ENCODE results near the gene TUBGCP4. TPM values are rescaled to one million over a fixed set of nuclear protein-coding genes. Genes with fewer than 3 reads are reported as not detected.

TUBGCP4 gene
- total RNA-seq, 4 donors from 2014 or later: 10.7 to 23.6 (median 17.6) TPM

DNA sequence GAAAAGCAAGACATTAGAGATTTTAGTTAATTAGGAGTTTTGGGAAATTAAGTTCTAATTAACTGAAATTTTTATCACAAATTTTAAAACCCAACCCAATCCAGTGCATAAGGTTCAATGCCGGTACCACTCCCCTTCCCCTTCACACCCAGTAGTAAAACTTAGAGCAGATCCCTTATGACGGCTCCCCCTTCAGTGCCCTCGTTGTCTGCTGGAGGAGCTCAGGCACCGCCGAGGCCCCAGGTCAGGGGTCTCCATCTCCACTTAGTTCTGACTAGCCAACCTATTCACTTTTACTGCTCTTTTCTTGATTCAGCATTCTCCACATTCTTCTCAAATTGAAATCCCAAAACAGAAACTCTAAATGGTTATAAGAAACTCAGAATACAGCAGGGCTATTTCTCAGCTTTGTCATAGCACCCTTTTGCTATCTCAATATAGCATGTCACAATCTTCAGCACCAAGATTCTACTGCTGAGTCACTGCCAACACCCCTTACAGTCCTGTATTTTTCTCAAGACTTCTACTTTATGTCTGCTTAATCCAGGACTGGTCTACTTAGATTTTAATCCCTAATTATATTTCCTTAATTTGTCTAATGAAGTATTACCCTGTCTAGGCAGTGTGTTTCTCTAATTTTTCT lies 39.8 kb downstream of the TUBGCP4 start:
- Histone ChIP-seq H3K27ac (no peak overlapping the region), H3K36me3 (peaks cover 46 to 73% of the 10 kb centered on the region in 2 donors), H3K4me3 (replicated peaks in 1 of 3) (no peak overlapping the region), H3K27me3 (no peaks in the 10 kb centered on the region), H3K9me3 (no peaks in the 10 kb centered on the region), H3K4me1 (no peaks in the 10 kb centered on the region)
- no peak for DNase-seq
- 90 to 95% methylated on average over 5 of the region's 5 CpGs for WGBS, 2 donors
- intact Hi-C loops (cut with DNase I): no loop called here
- no peak for TF ChIP-seq POLR2A (IDR thresholded peaks at IDR 0.05)
- TF ChIP-seq, protein P1, sequence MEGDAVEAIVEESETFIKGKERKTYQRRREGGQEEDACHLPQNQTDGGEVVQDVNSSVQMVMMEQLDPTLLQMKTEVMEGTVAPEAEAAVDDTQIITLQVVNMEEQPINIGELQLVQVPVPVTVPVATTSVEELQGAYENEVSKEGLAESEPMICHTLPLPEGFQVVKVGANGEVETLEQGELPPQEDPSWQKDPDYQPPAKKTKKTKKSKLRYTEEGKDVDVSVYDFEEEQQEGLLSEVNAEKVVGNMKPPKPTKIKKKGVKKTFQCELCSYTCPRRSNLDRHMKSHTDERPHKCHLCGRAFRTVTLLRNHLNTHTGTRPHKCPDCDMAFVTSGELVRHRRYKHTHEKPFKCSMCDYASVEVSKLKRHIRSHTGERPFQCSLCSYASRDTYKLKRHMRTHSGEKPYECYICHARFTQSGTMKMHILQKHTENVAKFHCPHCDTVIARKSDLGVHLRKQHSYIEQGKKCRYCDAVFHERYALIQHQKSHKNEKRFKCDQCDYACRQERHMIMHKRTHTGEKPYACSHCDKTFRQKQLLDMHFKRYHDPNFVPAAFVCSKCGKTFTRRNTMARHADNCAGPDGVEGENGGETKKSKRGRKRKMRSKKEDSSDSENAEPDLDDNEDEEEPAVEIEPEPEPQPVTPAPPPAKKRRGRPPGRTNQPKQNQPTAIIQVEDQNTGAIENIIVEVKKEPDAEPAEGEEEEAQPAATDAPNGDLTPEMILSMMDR (IDR thresholded peaks at IDR 0.05): no peak

- Histone ChIP-seq H3K4me1 (no peaks in the 10 kb centered on the region), H3K4me3 (replicated peaks in 1 of 3) (no peak overlapping the region), H3K36me3 (peaks cover 54 to 71% of the 10 kb centered on the region in 2 donors), H3K9me3 (no peaks in the 10 kb centered on the region), H3K27me3 (no peaks in the 10 kb centered on the region), H3K27ac (no peak overlapping the region)
- intact Hi-C loops (cut with DNase I): no loop called here
- WGBS, 2 donors: 93 to 100% methylated on average over 1 of the region's 1 CpG
- DNase-seq: no peak
- TF ChIP-seq, protein P1 (IDR thresholded peaks at IDR 0.05): no peak
- TF ChIP-seq POLR2A (IDR thresholded peaks at IDR 0.05): no peak
Observed at GRCh38 chr15:43412096-43412495, 41.2 kb downstream of the TUBGCP4 start.

- DNase-seq: no peak
- H3K27me3 ChIP-seq: no peaks in the 10 kb centered on the region
- peaks cover 34 to 51% of the 10 kb centered on the region in 2 donors for H3K36me3 ChIP-seq
- H3K4me1 ChIP-seq: no peaks in the 10 kb centered on the region
- H3K27ac ChIP-seq: no peak overlapping the region
- TF ChIP-seq, protein P1 (IDR thresholded peaks at IDR 0.05): no peak
- TF ChIP-seq POLR2A (IDR thresholded peaks at IDR 0.05): no peak
- H3K9me3 ChIP-seq: no peaks in the 10 kb centered on the region
- H3K4me3 ChIP-seq (replicated peaks in 1 of 3): no peak overlapping the region
- intact Hi-C loops (cut with DNase I): no loop called here
Observed at GRCh38 chr15:43414196-43414595, 43.3 kb downstream of the TUBGCP4 start.

GRCh38 chr15:43420435-43420834 lies 49.5 kb downstream of the TUBGCP4 start:
- TF ChIP-seq, protein P1 (IDR thresholded peaks at IDR 0.05): no peak
- no peak for TF ChIP-seq POLR2A (IDR thresholded peaks at IDR 0.05)
- 93 to 97% methylated on average over 10 of the region's 10 CpGs for WGBS, 2 donors
- intact Hi-C loops (cut with DNase I): no loop called here
- H3K27ac ChIP-seq: no peak overlapping the region
- no peaks in the 10 kb centered on the region for H3K27me3 ChIP-seq
- no peaks in the 10 kb centered on the region for H3K4me1 ChIP-seq
- no peaks in the 10 kb centered on the region for H3K9me3 ChIP-seq
- H3K36me3 ChIP-seq: peaks cover 38 to 48% of the 10 kb centered on the region in 2 donors
- H3K4me3 ChIP-seq (replicated peaks in 1 of 3): no peak overlapping the region
- DNase-seq: no peak

GRCh38 chr15:43420876-43421275 lies 50.0 kb downstream of the TUBGCP4 start:
- no peak overlapping the region for H3K4me3 ChIP-seq (replicated peaks in 1 of 3)
- WGBS, 2 donors: 95 to 98% methylated on average over 7 of the region's 7 CpGs
- intact Hi-C loops (cut with DNase I): no loop called here
- H3K4me1 ChIP-seq: no peaks in the 10 kb centered on the region
- no peak for TF ChIP-seq POLR2A (IDR thresholded peaks at IDR 0.05)
- TF ChIP-seq, protein P1 (IDR thresholded peaks at IDR 0.05): no peak
- no peaks in the 10 kb centered on the region for H3K27me3 ChIP-seq
- no peak for DNase-seq
- H3K36me3 ChIP-seq: peaks cover 33 to 44% of the 10 kb centered on the region in 2 donors
- H3K27ac ChIP-seq: no peak overlapping the region
- no peaks in the 10 kb centered on the region for H3K9me3 ChIP-seq

Measured in thyroid gland (tissue), 4 donors.